CD14-positive monocyte (primary cell): Measurements from ENCODE around the gene ADIRF. TPM values are rescaled to one million over a fixed set of nuclear protein-coding genes. Genes with fewer than 3 reads are reported as not detected.

ENCODE experiments used
- DNase-seq, 3 donors: peaks; one replicate each; pipeline ENCODE4 v3.0.0-alpha.2; 2011 to 2022
- H2AFZ ChIP-seq: 2 replicates; pipeline ENCODE4 v1.6.0; 2012; ENCODE audit warnings: mild to moderate bottlenecking, low read depth, low read length, inconsistent platforms; ENCODE audit not compliant: insufficient read depth, poor library complexity, severe bottlenecking
- H3K27ac ChIP-seq, 2 donors: 1 replicate in 1 of 2; 2 replicates in 1 of 2; pipeline ENCODE4 v1.5.1; 2012 to 2013; ENCODE audit warnings: low read length in 2 of 2, control low read depth in 1 of 2, inconsistent platforms in 1 of 2, low read depth in 1 of 2, mild to moderate bottlenecking in 1 of 2
- H3K27me3 ChIP-seq, 2 donors: one replicate each; pipeline versions ENCODE4 v1.6.0 to v1.6.1; 2011 to 2013; ENCODE audit warnings: low read length in 2 of 2; ENCODE audit not compliant: control insufficient read depth in 2 of 2, insufficient read depth in 2 of 2
- H3K36me3 ChIP-seq, 2 donors: replicated peaks in 1 of 2; 1 replicate in 1 of 2; 2 replicates in 1 of 2; pipeline versions ENCODE4 v1.5.1 to v1.6.1; 2012 to 2013; ENCODE audit warnings: low read length in 2 of 2, control low read depth in 1 of 2, inconsistent platforms in 1 of 2, mild to moderate bottlenecking in 1 of 2; ENCODE audit not compliant: insufficient read depth in 2 of 2, control insufficient read depth in 1 of 2
- H3K4me1 ChIP-seq, 2 donors: 1 replicate in 1 of 2; 2 replicates in 1 of 2; pipeline versions ENCODE4 v1.5.1 to v1.6.1; 2012 to 2013; ENCODE audit warnings: low read length in 2 of 2, control low read depth in 1 of 2, inconsistent platforms in 1 of 2, mild to moderate bottlenecking in 1 of 2, moderate library complexity in 1 of 2; ENCODE audit not compliant: insufficient read depth in 2 of 2, control insufficient read depth in 1 of 2
- H3K4me2 ChIP-seq: replicated peaks from 2 replicates; pipeline ENCODE3; 2012; ENCODE audit warnings: low read length, moderate library complexity, mild to moderate bottlenecking; ENCODE audit not compliant: poor library complexity, severe bottlenecking; ENCODE audit errors: extremely low read depth
- H3K4me3 ChIP-seq, 3 experiments: fragments of 200-600 bp in 1 of 3; sonication (generic) in 1 of 3; replicated peaks in 1 of 3; 1 replicate in 2 of 3; 2 replicates in 1 of 3; pipeline ENCODE4 v1.5.1; 2011 to 2013; ENCODE audit warnings: low read length in 3 of 3, mild to moderate bottlenecking in 3 of 3, control low read depth in 2 of 3, low read depth in 2 of 3, inconsistent platforms in 1 of 3, moderate library complexity in 1 of 3
- H3K79me2 ChIP-seq: 2 replicates; pipeline ENCODE4 v1.6.0; 2012; ENCODE audit warnings: mild to moderate bottlenecking, control low read depth, inconsistent platforms, low read length, moderate library complexity; ENCODE audit not compliant: insufficient read depth
- H3K9ac ChIP-seq: 2 replicates; pipeline ENCODE4 v1.6.0; 2017; ENCODE audit warnings: low read length, mild to moderate bottlenecking; ENCODE audit not compliant: insufficient read depth, poor library complexity, severe bottlenecking
- H3K9me3 ChIP-seq, 2 donors: replicated peaks in 1 of 2; 1 replicate in 1 of 2; 2 replicates in 1 of 2; pipeline versions ENCODE4 v1.5.1 to v1.6.1; 2012 to 2013; ENCODE audit warnings: low read length in 2 of 2, control low read depth in 1 of 2; ENCODE audit not compliant: control insufficient read depth in 1 of 2, insufficient read depth in 1 of 2
- H4K20me1 ChIP-seq: 2 replicates; pipeline ENCODE4 v1.6.0; 2012; ENCODE audit warnings: mild to moderate bottlenecking, low read length, control low read depth, moderate library complexity; ENCODE audit not compliant: insufficient read depth
- H3K27ac Mint-ChIP-seq, 7 donors: one replicate each; pipeline ENCODE4 v1.8.0; 2020; ENCODE audit warnings: mild to moderate bottlenecking in 7 of 7, mixed read lengths in 7 of 7, moderate library complexity in 6 of 7, inconsistent platforms in 2 of 7
- H3K27me3 Mint-ChIP-seq, 3 donors: one replicate each; pipeline ENCODE4 v1.8.0; 2021 to 2022; ENCODE audit warnings: low read depth in 3 of 3, mild to moderate bottlenecking in 3 of 3, mixed read lengths in 3 of 3, moderate library complexity in 3 of 3, inconsistent platforms in 1 of 3
- H3K36me3 Mint-ChIP-seq, 2 donors: one replicate each; pipeline ENCODE4 v1.8.0; 2020; ENCODE audit warnings: mixed read lengths in 2 of 2, inconsistent platforms in 1 of 2, mild to moderate bottlenecking in 1 of 2
- H3K4me1 Mint-ChIP-seq: one replicate; pipeline ENCODE4 v1.8.0; 2020; ENCODE audit warnings: mild to moderate bottlenecking, mixed read lengths
- H3K4me3 Mint-ChIP-seq, 2 donors: one replicate each; pipeline ENCODE4 v1.8.0; 2020; ENCODE audit warnings: mild to moderate bottlenecking in 2 of 2, mixed read lengths in 2 of 2, moderate library complexity in 1 of 2
- H3K9me3 Mint-ChIP-seq, 7 donors: one replicate each; pipeline ENCODE4 v1.8.0; 2020 to 2022; ENCODE audit warnings: mixed read lengths in 7 of 7, mild to moderate bottlenecking in 6 of 7, moderate library complexity in 6 of 7, inconsistent platforms in 2 of 7
- CTCF ChIP-seq: fragments of 200-600 bp; IDR thresholded peaks from one replicate; pipeline ENCODE4 v1.8.0; 2022; ENCODE audit warnings: antibody characterized with exemption, mild to moderate bottlenecking
- WGBS: methylation state at CpG from one replicate; pipeline ENCODE4 v1.1.5; 2013; ENCODE audit warnings: missing lambda C conversion rate; ENCODE audit not compliant: insufficient coverage; 5-methylcytosine and 5-hydroxymethylcytosine counted together
- intact Hi-C, 2 donors: fragments of 100-400 bp; cut with micrococcal nuclease; formaldehyde crosslinking; loops; one replicate each; pipeline versions ENCODE4 v1.15.0 to v1.15.1; 2023
- polyA plus RNA-seq, 3 donors: library from polyadenylated mRNA; depleted of rRNA in 1 of 3; unstranded in 2 of 3; stranded (reverse) in 1 of 3; fragments of 300-500 nt in 2 of 3; fragments of >200 nt in 1 of 3; fragmentation: Illumina TruSeq in 2 of 3; gene quantifications; 1 replicate in 2 of 3; 2 replicates in 1 of 3; pipeline ENCODE4 v1.2.3, GENCODE V29; 2012 to 2021

The ADIRF gene
- polyA plus RNA-seq, 3 donors: 0.19 TPM; not detected in 2

GRCh38 chr10:86965986-86966654 is 2.2 kb upstream of the ADIRF start:
- H3K27ac Mint-ChIP-seq: peak overlapping the region in 5 of 7 donors; percentile 9 to 66 (median 54)

GRCh38 chr10:86967481-86967941 is 771 bp upstream of the ADIRF start:
- peaks cover 40% of the 10 kb centered on the region for H3K4me1 Mint-ChIP-seq

More at GRCh38 chr10:86965986-86966654, 2.2 kb upstream of the ADIRF start:
- H3K27me3 ChIP-seq: peaks cover 19 to 36% of the 10 kb centered on the region in 2 donors
- peaks cover 0 to 7% (median 0%) of the 10 kb centered on the region in 7 donors for H3K9me3 Mint-ChIP-seq
- peak overlapping the region; percentile 62 for H2AFZ ChIP-seq
- H3K79me2 ChIP-seq: no peaks in the 10 kb centered on the region
- H3K4me1 Mint-ChIP-seq: peaks cover 37% of the 10 kb centered on the region
- no peaks in the 10 kb centered on the region for H3K9me3 ChIP-seq
- TF ChIP-seq CTCF: no peak
- peaks cover 0 to 4% of the 10 kb centered on the region in 2 donors for H3K36me3 Mint-ChIP-seq
- peaks cover 37 to 62% (median 45%) of the 10 kb centered on the region in 3 donors for H3K27me3 Mint-ChIP-seq
- H3K4me1 ChIP-seq: peaks cover 43 to 48% of the 10 kb centered on the region in 2 donors
- peak overlapping the region; percentile 30 for H3K4me2 ChIP-seq
- H3K4me3 ChIP-seq: peak overlapping the region in 1 of 3 experiments; percentile 24
- H3K27ac ChIP-seq: no peak overlapping the region
- intact Hi-C loops: no loop called here
- peak overlapping the region; percentile 66 to 82 for H3K4me3 Mint-ChIP-seq
- WGBS: 33% methylated on average over 4 of the region's 11 CpGs
- no peaks in the 10 kb centered on the region for H4K20me1 ChIP-seq
- no peak overlapping the region for H3K9ac ChIP-seq
- H3K36me3 ChIP-seq: no peaks in the 10 kb centered on the region
- no peak for DNase-seq

More at GRCh38 chr10:86967481-86967941, 771 bp upstream of the ADIRF start:
- Histone ChIP-seq H3K27ac (no peak overlapping the region), H3K9ac (no peak overlapping the region), H2AFZ (no peak overlapping the region), H3K27me3 (peaks cover 19 to 45% of the 10 kb centered on the region in 2 donors), H3K79me2 (no peaks in the 10 kb centered on the region), H3K4me2 (no peak overlapping the region), H4K20me1 (no peaks in the 10 kb centered on the region), H3K36me3 (no peaks in the 10 kb centered on the region), H3K4me1 (peaks cover 43 to 53% of the 10 kb centered on the region in 2 donors), H3K4me3 (no peak overlapping the region), H3K9me3 (no peaks in the 10 kb centered on the region)
- Mint-ChIP-seq H3K27me3 (peaks cover 47 to 74% (median 55%) of the 10 kb centered on the region in 3 donors), H3K36me3 (peaks cover 0 to 4% of the 10 kb centered on the region in 2 donors), H3K27ac (no peak overlapping the region), H3K9me3 (peaks cover 0 to 7% (median 0%) of the 10 kb centered on the region in 7 donors), H3K4me3 (peak overlapping the region in 1 of 2 donors; percentile 73)
- no peak for TF ChIP-seq CTCF
- intact Hi-C loops: no loop called here
- no peak for DNase-seq
- 77% methylated on average over 6 of the region's 7 CpGs for WGBS
